ENCODE data around the gene HSD3B7. TPM values are rescaled to one million over a fixed set of nuclear protein-coding genes. Genes with fewer than 3 reads are reported as not detected.
A peak's percentile ranks its signal among the peaks of the same experiment; 100 is the strongest.
"Not testable (repeated sequence)": the region's sequence is repeated elsewhere in the genome, so short reads cannot be mapped to it uniquely, and the experiment has no call there.

HSD3B7 gene
- total RNA-seq, 1 experiment from 2014 or later = 23.6 TPM

GRCh38 chr16:31010585-31011325 lies 25.7 kb downstream of the HSD3B7 start, which contains the start of gene STX1B:
Gene STX1B (minus strand): TSS chr16:31010638. CDS start chr16:31010396, 242 bp downstream.
- in situ Hi-C loops (cut with HindIII; ENCODE audit: low sequenced_read_pairs) = no loop called here
- peak; percentile 93 for DNase-seq (ENCODE audit: low spot score)

DNA sequence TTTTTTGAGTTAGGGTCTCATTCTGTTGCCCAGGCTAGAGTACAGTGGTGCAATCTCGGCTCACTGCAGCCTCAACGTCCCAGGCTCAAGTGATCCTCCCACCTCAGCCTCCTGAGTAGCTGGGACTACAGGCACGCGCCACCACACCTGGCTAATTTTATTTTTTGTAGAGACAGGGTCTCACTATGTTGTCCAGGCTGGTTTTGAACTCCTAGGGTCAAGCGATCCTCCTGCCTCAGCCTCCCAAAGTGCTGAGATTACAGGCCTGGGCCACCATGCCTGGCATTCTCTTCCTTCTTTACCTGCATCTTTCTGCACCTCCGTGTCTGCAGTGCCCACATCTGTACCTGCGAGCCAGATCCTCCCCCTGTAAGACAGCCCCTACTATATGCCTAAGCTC lies 26.8 kb downstream of the HSD3B7 start:
- in situ Hi-C loops (cut with HindIII; ENCODE audit: low sequenced_read_pairs); DNase-seq (ENCODE audit: low spot score): not testable (repeated sequence)

DNA sequence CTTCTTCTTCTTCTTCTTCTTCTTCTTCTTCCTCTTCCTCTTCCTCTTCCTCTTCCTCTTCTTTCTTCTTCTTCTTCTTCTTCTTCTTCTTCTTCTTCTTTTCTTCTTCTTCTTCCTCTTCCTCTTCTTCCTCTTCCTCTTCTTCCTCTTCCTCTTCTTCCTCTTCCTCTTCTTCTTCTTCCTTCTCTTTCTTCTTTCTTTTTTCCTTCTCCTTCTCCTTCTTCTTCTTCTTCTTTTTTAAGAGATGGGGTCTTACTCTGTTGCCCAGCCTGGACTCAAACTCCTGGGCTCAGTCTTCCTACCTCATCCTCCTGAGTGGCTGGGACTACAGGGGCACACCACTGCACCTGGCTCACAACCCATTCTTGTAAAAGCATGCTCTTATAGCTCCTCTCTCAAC lies 28.3 kb downstream of the HSD3B7 start:
- in situ Hi-C loops (cut with HindIII; ENCODE audit: low sequenced_read_pairs); DNase-seq (ENCODE audit: low spot score): not testable (repeated sequence)

DNA sequence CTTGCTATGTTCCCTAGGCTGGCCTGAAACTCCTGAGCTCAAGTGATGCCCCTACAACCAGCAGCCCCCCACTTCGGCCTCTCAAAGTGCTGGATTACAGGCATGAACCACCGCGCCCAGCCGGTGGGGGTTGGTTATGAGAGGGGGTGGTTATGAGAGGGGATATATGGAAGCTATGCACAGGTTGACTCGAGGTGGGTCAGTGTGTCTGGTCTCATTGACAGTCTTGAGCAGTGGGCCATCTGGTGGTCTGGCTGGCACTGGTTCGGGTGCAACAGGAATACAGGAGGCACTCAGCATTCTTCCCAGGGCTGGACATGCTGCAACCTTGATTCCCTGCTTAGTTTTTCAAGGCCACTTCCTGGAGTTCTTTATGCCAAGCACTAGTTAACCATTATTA lies 31.0 kb downstream of the HSD3B7 start:
- in situ Hi-C loops (cut with HindIII; ENCODE audit: low sequenced_read_pairs) = no loop called here
- DNase-seq (ENCODE audit: low spot score) = no peak

DNA sequence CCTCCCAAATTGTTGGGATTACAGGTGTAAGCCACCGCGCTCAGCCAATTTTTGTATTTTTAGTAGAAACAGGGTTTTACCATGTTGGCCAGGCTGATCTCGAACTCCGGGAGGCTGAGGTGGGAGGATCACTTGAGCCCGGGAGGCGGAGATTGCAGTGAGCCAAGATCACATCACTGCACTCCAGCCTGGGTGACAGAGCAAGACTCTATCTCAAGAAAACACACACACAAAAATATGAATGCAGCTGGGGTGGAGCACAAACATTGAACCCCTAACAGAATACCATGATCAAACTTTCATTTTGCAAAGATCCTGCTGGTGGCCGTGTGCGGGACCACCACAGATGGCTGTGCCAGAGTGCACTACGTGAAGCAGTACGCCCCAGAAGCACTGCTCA lies 32.7 kb downstream of the HSD3B7 start:
- in situ Hi-C loops (cut with HindIII; ENCODE audit: low sequenced_read_pairs); DNase-seq (ENCODE audit: low spot score): not testable (repeated sequence)

DNA sequence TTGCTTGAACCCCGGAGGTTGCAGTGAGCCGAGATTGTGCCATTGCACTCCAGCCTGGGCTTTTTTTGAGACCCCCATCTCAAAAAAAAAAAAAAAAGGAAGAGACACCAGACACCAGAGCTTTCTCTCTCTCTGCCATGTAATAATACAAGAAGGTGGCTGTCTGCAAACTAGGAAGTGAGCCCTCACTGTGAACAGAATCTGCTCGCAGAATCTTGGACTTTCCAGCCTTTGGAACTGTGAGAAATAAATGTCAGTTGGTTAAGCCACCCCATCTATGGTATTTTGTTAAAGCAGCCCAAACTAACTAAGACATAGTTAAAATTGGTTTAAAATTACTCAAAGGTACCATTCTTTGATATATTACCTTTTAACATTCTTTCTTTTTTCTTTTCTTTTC lies 35.5 kb downstream of the HSD3B7 start:
- in situ Hi-C loops (cut with HindIII; ENCODE audit: low sequenced_read_pairs) = no loop called here
- no peak for DNase-seq (ENCODE audit: low spot score)

GRCh38 chr16:31022544-31023251 lies 37.7 kb downstream of the HSD3B7 start:
- DNase-seq (ENCODE audit: low spot score) = no peak
- in situ Hi-C loops (cut with HindIII; ENCODE audit: low sequenced_read_pairs) = no loop called here

GRCh38 chr16:31023252-31023602 lies 38.2 kb downstream of the HSD3B7 start:
- in situ Hi-C loops (cut with HindIII; ENCODE audit: low sequenced_read_pairs) = no loop called here
- DNase-seq (ENCODE audit: low spot score) = no peak

GRCh38 chr16:31023627-31024226 lies 38.7 kb downstream of the HSD3B7 start:
- DNase-seq (ENCODE audit: low spot score) = no peak
- in situ Hi-C loops (cut with HindIII; ENCODE audit: low sequenced_read_pairs) = no loop called here

DNA sequence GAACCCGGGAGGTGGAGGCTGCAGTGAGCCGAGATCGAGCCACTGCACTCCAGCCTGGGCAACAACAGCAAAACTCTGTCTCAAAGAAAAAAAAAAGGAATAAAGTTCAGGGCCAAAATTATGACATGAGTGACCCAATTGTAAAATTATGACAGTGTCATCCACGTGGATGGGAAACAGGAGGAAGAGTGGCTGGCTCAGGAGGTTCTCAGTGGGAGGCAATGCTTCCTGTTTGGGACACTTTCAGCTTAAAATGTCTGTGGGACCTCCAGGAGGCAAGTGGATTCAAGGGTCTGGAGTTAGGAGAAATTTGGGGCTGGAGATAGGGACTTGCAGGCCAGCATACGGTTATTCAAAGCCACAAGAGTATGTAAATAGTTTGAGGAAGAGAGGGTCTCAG lies 40.3 kb downstream of the HSD3B7 start:
- no peak for DNase-seq (ENCODE audit: low spot score)
- in situ Hi-C loops (cut with HindIII; ENCODE audit: low sequenced_read_pairs) = no loop called here

- DNase-seq (ENCODE audit: low spot score) = no peak
- in situ Hi-C loops (cut with HindIII; ENCODE audit: low sequenced_read_pairs) = no loop called here
Observed at GRCh38 chr16:31029272-31029671, 44.3 kb downstream of the HSD3B7 start.

GRCh38 chr16:31031276-31031675 lies 46.3 kb downstream of the HSD3B7 start:
- DNase-seq (ENCODE audit: low spot score) = no peak
- in situ Hi-C loops (cut with HindIII; ENCODE audit: low sequenced_read_pairs) = no loop called here

- in situ Hi-C loops (cut with HindIII; ENCODE audit: low sequenced_read_pairs) = no loop called here
Observed at GRCh38 chr16:31032736-31033708, 48.0 kb downstream of the HSD3B7 start, which contains the start of gene STX4. Gene STX4 (plus strand): TSS chr16:31033558. CDS start chr16:31033806, 248 bp downstream.

GRCh38 chr16:31033709-31034492 lies 48.9 kb downstream of the HSD3B7 start:
- in situ Hi-C loops (cut with HindIII; ENCODE audit: low sequenced_read_pairs) = no loop called here
- DNase-seq (ENCODE audit: low spot score) = peak; percentile 93

More at GRCh38 chr16:31032736-31033708, 48.0 kb downstream of the HSD3B7 start, which contains the start of gene STX4:
- peak; percentile 99 for DNase-seq (ENCODE audit: low spot score)

GRCh38 chr16:31036691-31037090 lies 51.7 kb downstream of the HSD3B7 start:
- no peak for DNase-seq (ENCODE audit: low spot score)
- in situ Hi-C loops (cut with HindIII; ENCODE audit: low sequenced_read_pairs) = no loop called here
